HCT116 (cell line): ENCODE measurements around the gene CPLANE2. TPM values are rescaled to one million over a fixed set of nuclear protein-coding genes. Genes with fewer than 3 reads are reported as not detected.

Experiments
- ATAC-seq: fragments of 200-7000 bp; cut with Tn5 transposase; 2 replicates; pipeline ENCODE4 v1.9.1; 2020; ENCODE audit warnings: mild to moderate bottlenecking, moderate library complexity
- BruUV-seq: library from RNA; stranded (reverse); fragments of 400-500 nt; replicated peaks from 2 replicates; lab custom pipeline; 2021; lab: Mats Ljungman, UMichigan
- CTCF ChIA-PET: fragments of 300-600 bp; sonication (Branson Sonifier 250); formaldehyde crosslinking; loops from one replicate; lab custom pipeline; 2021; ENCODE audit warnings: antibody characterized with exemption; lab: Charles Lee
- POLR2A ChIA-PET: fragments of 300-600, 350-600 bp; sonication (Branson Sonifier 250); formaldehyde crosslinking; loops from one replicate; lab custom pipeline; 2021; ENCODE audit warnings: antibody characterized with exemption; lab: Charles Lee
- RAD21 ChIA-PET, 2 experiments: fragments of 300-600 bp; sonication (Branson Sonifier 250); formaldehyde crosslinking; loops; one replicate each; lab custom pipeline; 2023; ENCODE audit warnings: low total read pairs in 2 of 2; ENCODE audit not compliant: uncharacterized antibody in 2 of 2, unreplicated experiment in 2 of 2, low non-redundant PET in 1 of 2; lab: Charles Lee
- DNase-seq: peaks from one replicate; pipeline ENCODE4 v3.0.0-alpha.2; 2010; ENCODE audit warnings: low read depth, low spot score
- H2AFZ ChIP-seq: fragments of 200-600 bp; shearing (Covaris generic), sonication (generic); 2 replicates; pipeline ENCODE4 v1.6.1; 2017; ENCODE audit warnings: low read depth, mixed run types, mixed read lengths, antibody characterized with exemption, low read length; ENCODE audit not compliant: poor library complexity, severe bottlenecking
- H3K27ac ChIP-seq: 2 replicates; pipeline ENCODE4 v1.5.1; 2012; ENCODE audit warnings: low read depth, low read length
- H3K27me3 ChIP-seq: fragments of 200-600 bp; sonication (generic); 2 replicates; pipeline ENCODE4 v1.6.1; 2016; ENCODE audit warnings: mixed run types, low read length, mixed read lengths; ENCODE audit not compliant: insufficient read depth
- H3K36me3 ChIP-seq, 2 experiments: fragments of 200-500 bp in 1 of 2; fragments of 200-600 bp in 1 of 2; sonication (Bioruptor generic) in 1 of 2; sonication (generic) in 1 of 2; 2 replicates each; pipeline versions ENCODE4 v1.5.1 to v1.6.1; 2014 to 2016; ENCODE audit warnings: low read length in 2 of 2, inconsistent platforms in 1 of 2, mixed read lengths in 1 of 2, mixed run types in 1 of 2; ENCODE audit not compliant: insufficient read depth in 2 of 2, control insufficient read depth in 1 of 2
- H3K4me1 ChIP-seq, 2 experiments: fragments of 200-600 bp in 1 of 2; sonication (generic) in 1 of 2; 2 replicates each; pipeline versions ENCODE4 v1.5.1 to v1.6.1; 2012 to 2017; ENCODE audit warnings: low read length in 2 of 2, inconsistent platforms in 1 of 2, mild to moderate bottlenecking in 1 of 2, mixed read lengths in 1 of 2, mixed run types in 1 of 2, moderate library complexity in 1 of 2; ENCODE audit not compliant: insufficient read depth in 2 of 2, control insufficient read depth in 1 of 2
- H3K4me2 ChIP-seq: fragments of 200-600 bp; sonication (generic); 2 replicates; pipeline ENCODE4 v1.6.1; 2017; ENCODE audit warnings: mixed run types, low read length, mixed read lengths
- H3K4me3 ChIP-seq, 2 experiments: fragments of 200-600 bp in 1 of 2; sonication (generic) in 1 of 2; replicated peaks in 1 of 2; 2 replicates each; pipeline ENCODE4 v1.5.1; 2011 to 2016; ENCODE audit warnings: low read length in 2 of 2, control low read depth in 1 of 2, low read depth in 1 of 2, mild to moderate bottlenecking in 1 of 2, mixed read lengths in 1 of 2, mixed run types in 1 of 2
- H3K79me2 ChIP-seq: fragments of 200-600 bp; sonication (generic); 2 replicates; pipeline ENCODE4 v1.6.1; 2017; ENCODE audit warnings: mild to moderate bottlenecking, mixed run types, low read length, moderate library complexity, mixed read lengths; ENCODE audit not compliant: insufficient read depth
- H3K9ac ChIP-seq: fragments of 200-600 bp; sonication (generic); 2 replicates; pipeline ENCODE4 v1.6.1; 2016; ENCODE audit warnings: low read length, mixed read lengths
- H3K9me2 ChIP-seq: fragments of 200-600 bp; sonication (generic), shearing (Covaris generic); 2 replicates; pipeline ENCODE4 v1.6.1; 2017; ENCODE audit warnings: mixed run types, mild to moderate bottlenecking, moderate library complexity; ENCODE audit not compliant: insufficient read depth
- H3K9me3 ChIP-seq, 2 experiments: fragments of 200-500 bp in 1 of 2; fragments of 200-600 bp in 1 of 2; sonication (Bioruptor generic) in 1 of 2; sonication (generic) in 1 of 2; 2 replicates each; pipeline ENCODE4 v1.6.1; 2014 to 2017; ENCODE audit warnings: low read length in 2 of 2, mixed read lengths in 2 of 2, inconsistent platforms in 1 of 2, low read depth in 1 of 2, mild to moderate bottlenecking in 1 of 2, mixed run types in 1 of 2, moderate library complexity in 1 of 2; ENCODE audit not compliant: control insufficient read depth in 1 of 2, insufficient read depth in 1 of 2
- H4K20me1 ChIP-seq: fragments of 200-600 bp; sonication (generic), shearing (Covaris generic); 2 replicates; pipeline ENCODE4 v1.6.1; 2017; ENCODE audit warnings: mixed run types, mild to moderate bottlenecking, moderate library complexity; ENCODE audit not compliant: insufficient read depth
- MAX ChIP-seq: IDR thresholded peaks from 2 replicates; pipeline ENCODE4 v1.6.1; 2012
- POLR2AphosphoS5 ChIP-seq: IDR thresholded peaks from 2 replicates; pipeline ENCODE4 v1.6.1; 2011; ENCODE audit warnings: mild to moderate bottlenecking, low read depth, low read length, moderate library complexity
- YY1 ChIP-seq: IDR thresholded peaks from 2 replicates; pipeline ENCODE4 v1.6.1; 2011; ENCODE audit warnings: low read length, low read depth, moderate library complexity, mild to moderate bottlenecking; ENCODE audit not compliant: insufficient replicate concordance; ENCODE audit errors: extremely low read depth
- ZBTB33 ChIP-seq: IDR thresholded peaks from 2 replicates; pipeline ENCODE4 v1.6.1; 2011; ENCODE audit warnings: mild to moderate bottlenecking, low read length, moderate library complexity; ENCODE audit not compliant: insufficient replicate concordance; ENCODE audit errors: extremely low read depth
- intact Hi-C: fragments of 100-400 bp; cut with micrococcal nuclease; formaldehyde crosslinking; loops from 2 replicates; pipeline ENCODE4 v1.10.0; 2022
- total RNA-seq: library from RNA; stranded (reverse); gene quantifications from one replicate; pipeline ENCODE4 v1.2.1, GENCODE V29; 2021; ENCODE audit not compliant: unreplicated experiment

The CPLANE2 gene
- total RNA-seq, 1 experiment from 2014 or later, result 8.1 TPM

GRCh38 chr1:16181887-16182719 is 54.9 kb downstream of the CPLANE2 start:
- Histone ChIP-seq H3K4me3 (peak overlapping the region; percentile 19 to 49), H3K27ac (peak overlapping the region; percentile 94), H3K9me2 (no peaks in the 10 kb centered on the region), H3K4me1 (peaks cover 74 to 89% of the 10 kb centered on the region in 2 experiments), H4K20me1 (no peaks in the 10 kb centered on the region), H3K9me3 (no peaks in the 10 kb centered on the region), H3K79me2 (no peaks in the 10 kb centered on the region), H3K4me2 (peak overlapping the region; percentile 82), H3K36me3 (no peaks in the 10 kb centered on the region), H3K27me3 (no peaks in the 10 kb centered on the region), H2AFZ (no peak overlapping the region), H3K9ac (peak overlapping the region; percentile 75)
- ATAC-seq, result peak; percentile 87
- ChIA-PET CTCF (interaction anchor here (1.7 to 10.3 kb wide), 2 partner anchors 26 to 102 kb away, joined by 5 to 222 read pairs; partner anchors contain the start of gene EPHA2), POLR2A (interaction anchor here (0.5 to 2.8 kb wide), 9 partner anchors 9 to 38 kb away, joined by 3 to 12 read pairs (median 5); partner anchors contain the start of gene EPHA2), RAD21 (interaction anchor here in 1 of 2 experiments (0.6 to 1.5 kb wide), 2 partner anchors 90 to 100 kb away, joined by 3 to 7 read pairs; no protein-coding TSS in a partner anchor)
- TF ChIP-seq YY1 (peak; percentile 51), ZBTB33 (peak; percentile 42), MAX (no peak), POLR2AphosphoS5 (peak; percentile 69; the same call in 1 of the 2 replicates)
- BruUV-seq, result TSS peak; percentile 78
- peak; percentile 77 for DNase-seq
- intact Hi-C loops, result loop anchor here (2.0 to 10.0 kb wide), 2 partner anchors 37 to 177 kb away; partner anchors contain the start of gene SRARP

Other genes starting within 250 kb of the CPLANE2 start
- not detected for gene SRARP, start 232.9 kb downstream of the CPLANE2 start, total RNA-seq
- 0.27 TPM for gene HSPB7, start 219.1 kb downstream of the CPLANE2 start, total RNA-seq
- 0.10 TPM for gene CLCNKA, start 215.1 kb downstream of the CPLANE2 start, total RNA-seq
- 0.81 TPM for gene CLCNKB, start 193.4 kb downstream of the CPLANE2 start, total RNA-seq
- 11.6 TPM for gene FAM131C, start 163.5 kb downstream of the CPLANE2 start, total RNA-seq
- gene EPHA2, start 81.1 kb downstream of the CPLANE2 start, total RNA-seq, result 164 TPM
- 59.7 TPM for gene ARHGEF19, start 24.5 kb downstream of the CPLANE2 start, total RNA-seq
- gene FBXO42, start 115.3 kb upstream of the CPLANE2 start, total RNA-seq, result 20.6 TPM
- gene SZRD1, start 130.1 kb upstream of the CPLANE2 start, total RNA-seq, result 141 TPM
- not detected for gene SPATA21, start 200.2 kb upstream of the CPLANE2 start, total RNA-seq
- 35.5 TPM for gene NECAP2, start 203.5 kb upstream of the CPLANE2 start, total RNA-seq